GM21825 (cell line): ENCODE measurements around the gene RTP2.

Experiments used
- ATAC-seq: cut with Tn5 transposase; IDR thresholded peaks from one replicate; pipeline ENCODE4 v1.9.1; 2021; ENCODE audit warnings: mild to moderate bottlenecking, moderate library complexity; ENCODE audit not compliant: unreplicated experiment

The RTP2 gene

GRCh38 chr3:187677604-187678003, 24.8 kb downstream of the RTP2 start:
- ATAC-seq, result no peak

- no peak for ATAC-seq
Measured at GRCh38 chr3:187673012-187673411, 29.3 kb downstream of the RTP2 start.

- no peak for ATAC-seq
Measured at GRCh38 chr3:187669675-187670504, 32.5 kb downstream of the RTP2 start, which contains the start of gene SST. SST (minus strand) TSS chr3:187670394; CDS start chr3:187670291, 103 bp downstream.

GRCh38 chr3:187667526-187667925, 34.8 kb downstream of the RTP2 start:
- no peak for ATAC-seq

- no peak for ATAC-seq
Measured at GRCh38 chr3:187665764-187666402, 36.5 kb downstream of the RTP2 start.

- no peak for ATAC-seq
Measured at GRCh38 chr3:187665010-187665409, 37.3 kb downstream of the RTP2 start.

- ATAC-seq, result no peak
Measured at GRCh38 chr3:187662848-187663409, 39.4 kb downstream of the RTP2 start.

GRCh38 chr3:187661267-187661666, 41.1 kb downstream of the RTP2 start:
- no peak for ATAC-seq

GRCh38 chr3:187651282-187651681, 51.1 kb downstream of the RTP2 start:
- no peak for ATAC-seq
